ENCODE measurements around the gene SPOCK3.

DNA sequence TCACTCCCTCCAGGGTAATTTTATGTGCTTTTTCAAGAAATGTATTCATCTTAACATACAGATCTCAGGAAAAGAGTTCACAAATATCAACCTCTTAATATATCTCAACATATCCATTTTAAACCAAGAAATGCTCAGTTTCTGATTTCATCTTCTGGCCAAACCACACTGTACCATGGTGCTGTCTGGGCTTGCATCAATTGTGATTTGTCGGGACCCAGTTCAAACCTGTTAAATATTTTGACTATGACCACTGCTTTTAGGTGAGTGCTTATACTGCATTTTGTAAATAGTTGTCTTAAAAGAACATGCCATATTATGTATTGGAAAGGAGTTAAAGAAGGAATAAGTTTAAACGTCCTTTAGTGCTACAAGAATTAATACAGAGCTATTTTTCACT, 352.1 kb downstream of the SPOCK3 start:
- no peak for TF ChIP-seq POLR2A (IDR thresholded peaks at IDR 0.05)
- TF ChIP-seq, protein P1, sequence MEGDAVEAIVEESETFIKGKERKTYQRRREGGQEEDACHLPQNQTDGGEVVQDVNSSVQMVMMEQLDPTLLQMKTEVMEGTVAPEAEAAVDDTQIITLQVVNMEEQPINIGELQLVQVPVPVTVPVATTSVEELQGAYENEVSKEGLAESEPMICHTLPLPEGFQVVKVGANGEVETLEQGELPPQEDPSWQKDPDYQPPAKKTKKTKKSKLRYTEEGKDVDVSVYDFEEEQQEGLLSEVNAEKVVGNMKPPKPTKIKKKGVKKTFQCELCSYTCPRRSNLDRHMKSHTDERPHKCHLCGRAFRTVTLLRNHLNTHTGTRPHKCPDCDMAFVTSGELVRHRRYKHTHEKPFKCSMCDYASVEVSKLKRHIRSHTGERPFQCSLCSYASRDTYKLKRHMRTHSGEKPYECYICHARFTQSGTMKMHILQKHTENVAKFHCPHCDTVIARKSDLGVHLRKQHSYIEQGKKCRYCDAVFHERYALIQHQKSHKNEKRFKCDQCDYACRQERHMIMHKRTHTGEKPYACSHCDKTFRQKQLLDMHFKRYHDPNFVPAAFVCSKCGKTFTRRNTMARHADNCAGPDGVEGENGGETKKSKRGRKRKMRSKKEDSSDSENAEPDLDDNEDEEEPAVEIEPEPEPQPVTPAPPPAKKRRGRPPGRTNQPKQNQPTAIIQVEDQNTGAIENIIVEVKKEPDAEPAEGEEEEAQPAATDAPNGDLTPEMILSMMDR (IDR thresholded peaks at IDR 0.05), result no peak
